Left renal pelvis (tissue), 4 donors: ENCODE results near the gene C10orf88. TPM values are rescaled to one million over a fixed set of nuclear protein-coding genes. Genes with fewer than 3 reads are reported as not detected.
"Not testable (repeated sequence)": the region's sequence is repeated elsewhere in the genome, so short reads cannot be mapped to it uniquely, and the experiment has no call there.

Source experiments
- DNase-seq, 4 donors: peaks; one replicate each; pipeline ENCODE4 v3.0.0-alpha.2; 2013; ENCODE audit warnings: low read depth in 4 of 4, low spot score in 3 of 4
- polyA plus RNA-seq, 4 donors: library from polyadenylated mRNA; unstranded; fragments of 120-200 nt; gene quantifications; one replicate each; pipeline ENCODE4 v1.2.1, GENCODE V29; 2013; ENCODE audit not compliant: insufficient read length in 4 of 4

The C10orf88 gene
- polyA plus RNA-seq, 4 donors, result 18.4 to 22.5 (median 19.9) TPM

GRCh38 chr10:122966879-122967278 lies 12.9 kb upstream of the C10orf88 start:
- no peak for DNase-seq

GRCh38 chr10:122962405-122962804 lies 8.4 kb upstream of the C10orf88 start:
- no peak for DNase-seq

- DNase-seq, result no peak
These were observed 3.4 kb upstream of the C10orf88 start for GRCh38 chr10:122957474-122957873.

- no peak for DNase-seq
These were observed 1.9 kb upstream of the C10orf88 start for GRCh38 chr10:122955892-122956291.

GRCh38 chr10:122954731-122955050 lies 664 bp upstream of the C10orf88 start:
- no peak for DNase-seq

GRCh38 chr10:122949296-122949695 lies 4.7 kb downstream of the C10orf88 start:
- no peak for DNase-seq

- no peak for DNase-seq
These were observed 14.0 kb downstream of the C10orf88 start for GRCh38 chr10:122939856-122940543.

- DNase-seq, result no peak
These were observed 14.7 kb downstream of the C10orf88 start for GRCh38 chr10:122939133-122939855.

GRCh38 chr10:122931088-122931906 lies 22.7 kb downstream of the C10orf88 start:
- no peak for DNase-seq

- DNase-seq, result no peak
These were observed 23.9 kb downstream of the C10orf88 start for GRCh38 chr10:122930140-122930539.

- DNase-seq, result no peak
These were observed 38.3 kb downstream of the C10orf88 start for GRCh38 chr10:122915700-122916099.

GRCh38 chr10:122911889-122912484 lies 42.0 kb downstream of the C10orf88 start:
- DNase-seq, result peak; percentile 27 to 56 (median 48)

GRCh38 chr10:122910310-122910709 lies 43.7 kb downstream of the C10orf88 start, which contains the start of gene FAM24A:
FAM24A (plus strand) TSS chr10:122910610; CDS start chr10:122911635, 1,025 bp downstream.
- DNase-seq, result no peak

- not testable (repeated sequence) for DNase-seq
These were observed 50.2 kb downstream of the C10orf88 start for GRCh38 chr10:122903861-122904260.

GRCh38 chr10:122894261-122894944 lies 59.6 kb downstream of the C10orf88 start:
- DNase-seq, result no peak

- DNase-seq, result no peak
These were observed 69.9 kb downstream of the C10orf88 start for GRCh38 chr10:122884166-122884565.

- DNase-seq, result no peak
These were observed 71.3 kb downstream of the C10orf88 start for GRCh38 chr10:122882766-122883165.
